PFSK-1 (cell line): ENCODE results near the gene MAST2.

Experiments used
- FOXP2 ChIP-seq: optimal IDR thresholded peaks from 2 replicates; pipeline ENCODE3; 2011; ENCODE audit warnings: borderline replicate concordance, control low read depth, inconsistent platforms; ENCODE audit not compliant: insufficient read depth; ENCODE audit errors: extremely low read length, extremely low read depth
- POLR2AphosphoS5 ChIP-seq: IDR thresholded peaks from 2 replicates; pipeline ENCODE4 v1.6.1; 2012; ENCODE audit warnings: low read depth, mild to moderate bottlenecking, control low read depth, low read length, moderate library complexity
- SIN3A ChIP-seq: IDR thresholded peaks from 2 replicates; pipeline ENCODE4 v1.6.1; 2012; ENCODE audit warnings: mild to moderate bottlenecking, low read length, moderate library complexity, borderline replicate concordance; ENCODE audit not compliant: insufficient read depth
- TAF1 ChIP-seq: IDR thresholded peaks from 2 replicates; pipeline ENCODE4 v1.6.1; 2012; ENCODE audit warnings: low read length, control low read depth, borderline replicate concordance; ENCODE audit not compliant: insufficient read depth
- TF ChIP-seq, protein P1 (sequence below), 2 experiments: IDR thresholded peaks; 2 replicates each; pipeline versions ENCODE4 v1.6.1 to v1.8.0; 2011 to 2012; ENCODE audit warnings: low read depth in 2 of 2, low read length in 2 of 2, control low read depth in 1 of 2, inconsistent platforms in 1 of 2, mild to moderate bottlenecking in 1 of 2, moderate library complexity in 1 of 2; ENCODE audit not compliant: insufficient read depth in 1 of 2

MAST2 gene

DNA sequence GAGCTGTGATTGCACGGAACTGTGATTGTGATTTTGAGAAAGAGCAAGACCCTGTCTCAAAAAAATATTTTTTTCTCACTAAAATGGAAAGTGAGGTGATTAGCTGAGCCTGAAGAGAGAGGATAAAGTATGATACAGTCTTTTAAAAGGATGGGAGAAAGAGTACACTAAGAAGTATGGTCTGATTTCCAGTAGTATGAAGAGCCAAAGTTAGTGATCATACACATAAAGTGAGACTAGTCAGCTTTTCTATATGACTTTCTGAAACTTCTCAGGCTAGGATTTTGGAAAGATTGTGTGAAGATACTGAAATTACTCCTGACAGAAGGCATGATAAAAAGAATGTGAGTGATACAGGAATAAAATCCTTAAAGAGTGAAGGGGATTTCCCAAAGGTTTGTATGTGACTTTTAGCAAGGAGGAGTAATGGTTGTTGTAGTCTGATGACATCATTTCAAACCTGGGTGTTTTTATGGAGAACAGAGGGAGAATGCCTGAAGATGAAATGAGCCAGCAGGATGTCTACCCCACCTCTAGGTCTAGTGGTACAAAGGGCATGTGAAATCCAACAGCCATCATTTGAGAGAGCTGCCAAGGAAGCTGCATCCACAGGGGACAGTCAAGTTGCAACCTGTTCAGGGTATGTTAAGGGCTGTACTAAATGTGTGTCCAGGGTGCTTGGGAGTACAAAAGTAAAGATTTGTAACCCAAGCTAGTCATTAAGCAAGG is 171.3 kb downstream of the MAST2 start:
- TF ChIP-seq SIN3A (no peak), POLR2AphosphoS5 (no peak), TAF1 (no peak), FOXP2 (no peak)
- TF ChIP-seq, protein P1, sequence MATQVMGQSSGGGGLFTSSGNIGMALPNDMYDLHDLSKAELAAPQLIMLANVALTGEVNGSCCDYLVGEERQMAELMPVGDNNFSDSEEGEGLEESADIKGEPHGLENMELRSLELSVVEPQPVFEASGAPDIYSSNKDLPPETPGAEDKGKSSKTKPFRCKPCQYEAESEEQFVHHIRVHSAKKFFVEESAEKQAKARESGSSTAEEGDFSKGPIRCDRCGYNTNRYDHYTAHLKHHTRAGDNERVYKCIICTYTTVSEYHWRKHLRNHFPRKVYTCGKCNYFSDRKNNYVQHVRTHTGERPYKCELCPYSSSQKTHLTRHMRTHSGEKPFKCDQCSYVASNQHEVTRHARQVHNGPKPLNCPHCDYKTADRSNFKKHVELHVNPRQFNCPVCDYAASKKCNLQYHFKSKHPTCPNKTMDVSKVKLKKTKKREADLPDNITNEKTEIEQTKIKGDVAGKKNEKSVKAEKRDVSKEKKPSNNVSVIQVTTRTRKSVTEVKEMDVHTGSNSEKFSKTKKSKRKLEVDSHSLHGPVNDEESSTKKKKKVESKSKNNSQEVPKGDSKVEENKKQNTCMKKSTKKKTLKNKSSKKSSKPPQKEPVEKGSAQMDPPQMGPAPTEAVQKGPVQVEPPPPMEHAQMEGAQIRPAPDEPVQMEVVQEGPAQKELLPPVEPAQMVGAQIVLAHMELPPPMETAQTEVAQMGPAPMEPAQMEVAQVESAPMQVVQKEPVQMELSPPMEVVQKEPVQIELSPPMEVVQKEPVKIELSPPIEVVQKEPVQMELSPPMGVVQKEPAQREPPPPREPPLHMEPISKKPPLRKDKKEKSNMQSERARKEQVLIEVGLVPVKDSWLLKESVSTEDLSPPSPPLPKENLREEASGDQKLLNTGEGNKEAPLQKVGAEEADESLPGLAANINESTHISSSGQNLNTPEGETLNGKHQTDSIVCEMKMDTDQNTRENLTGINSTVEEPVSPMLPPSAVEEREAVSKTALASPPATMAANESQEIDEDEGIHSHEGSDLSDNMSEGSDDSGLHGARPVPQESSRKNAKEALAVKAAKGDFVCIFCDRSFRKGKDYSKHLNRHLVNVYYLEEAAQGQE (IDR thresholded peaks at IDR 0.05; ENCODE audit: insufficient read depth in 1 of 2, low read depth in 2 of 2, low read length in 2 of 2) = no peak

DNA sequence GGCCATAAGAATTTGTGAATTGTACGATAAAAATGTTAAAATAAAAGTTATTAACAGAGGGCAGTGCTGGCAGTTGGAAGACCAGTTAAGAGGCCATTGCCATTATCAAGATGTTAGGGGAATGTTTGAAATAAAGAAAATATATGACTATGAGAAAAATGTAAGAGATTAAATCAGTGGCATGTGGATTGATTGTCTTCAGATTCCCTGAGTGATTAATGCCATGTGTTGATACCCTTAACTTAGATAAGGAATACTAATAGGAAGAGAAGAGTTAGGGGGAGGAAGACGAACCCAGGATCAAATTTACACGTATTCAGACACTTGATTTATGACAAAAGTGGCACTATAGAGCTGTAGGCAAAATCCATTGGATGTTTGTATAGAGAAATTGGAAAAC is 173.2 kb downstream of the MAST2 start:
- no peak for TF ChIP-seq POLR2AphosphoS5
- TF ChIP-seq, protein P1 (IDR thresholded peaks at IDR 0.05; ENCODE audit: insufficient read depth in 1 of 2, low read depth in 2 of 2, low read length in 2 of 2) = no peak

DNA sequence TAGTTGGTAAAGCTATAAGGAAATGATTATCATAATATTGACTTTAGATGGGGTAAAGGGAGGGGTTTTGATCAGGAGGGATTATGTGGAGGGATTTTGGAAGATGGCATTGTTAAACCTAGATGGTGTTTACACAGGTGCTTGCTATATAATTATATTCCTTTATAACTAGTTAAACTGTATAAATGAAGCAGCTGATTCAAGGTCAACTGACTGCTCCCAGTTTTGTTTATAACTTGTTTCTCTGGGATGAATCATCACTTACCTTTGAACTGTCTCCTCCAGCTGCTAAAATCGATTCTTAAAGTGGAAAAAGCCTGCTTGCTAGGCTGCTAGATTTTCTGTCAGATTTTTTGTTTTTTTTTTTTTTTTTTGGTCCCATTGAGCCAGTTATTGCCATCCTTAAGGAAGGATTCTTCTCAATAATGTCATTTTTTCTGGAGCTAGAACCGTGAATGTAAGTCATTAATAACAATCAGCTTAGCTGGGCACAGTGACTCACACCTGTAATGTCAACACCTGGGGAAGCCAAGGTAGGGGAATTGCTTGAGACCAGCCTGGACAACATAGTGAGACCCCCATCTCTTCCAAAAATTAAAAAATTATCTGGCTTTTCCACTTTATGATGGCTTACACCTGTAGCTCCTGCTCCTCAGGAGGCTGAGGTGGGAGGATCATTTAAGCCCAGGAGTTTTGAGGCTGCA is 175.8 kb downstream of the MAST2 start:
- no peak for TF ChIP-seq POLR2AphosphoS5
- TF ChIP-seq SIN3A = no peak
- no peak for TF ChIP-seq FOXP2
- no peak for TF ChIP-seq TAF1
- TF ChIP-seq, protein P1 (IDR thresholded peaks at IDR 0.05; ENCODE audit: insufficient read depth in 1 of 2, low read depth in 2 of 2, low read length in 2 of 2) = no peak

DNA sequence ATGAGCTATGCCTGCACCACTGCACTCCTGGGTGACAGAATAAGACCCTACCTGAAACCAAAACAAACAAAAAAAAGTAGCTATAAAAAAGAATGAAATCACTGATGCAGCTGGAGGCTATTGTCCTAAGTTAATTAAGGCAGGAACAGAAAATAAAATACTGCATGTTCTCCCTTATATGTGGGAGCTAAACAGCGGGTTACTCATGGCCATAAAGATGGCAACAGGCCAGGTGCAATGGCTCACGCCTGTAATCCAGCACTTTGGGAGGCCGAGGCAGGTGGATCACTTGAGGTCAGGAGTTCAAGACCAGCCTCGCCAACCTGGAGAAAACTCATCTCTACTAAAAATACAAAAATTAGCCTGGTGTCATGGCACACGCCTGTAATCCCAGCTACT is 176.4 kb downstream of the MAST2 start:
- TF ChIP-seq SIN3A (no peak), TAF1 (no peak), FOXP2 (no peak), POLR2AphosphoS5 (no peak)
- TF ChIP-seq, protein P1 (IDR thresholded peaks at IDR 0.05; ENCODE audit: insufficient read depth in 1 of 2, low read depth in 2 of 2, low read length in 2 of 2) = no peak
